Hepatic stellate cell (primary cell): Measurements from ENCODE around the gene ZNF296.

Source experiments
- DNase-seq: peaks from one replicate; pipeline ENCODE4 v3.0.0; 2011; ENCODE audit warnings: low spot score

The ZNF296 gene

GRCh38 chr19:45082170-45082569, 5.9 kb upstream of the ZNF296 start:
- DNase-seq: no peak

GRCh38 chr19:45079911-45080370, 3.7 kb upstream of the ZNF296 start:
- DNase-seq: no peak

GRCh38 chr19:45079063-45079910, 3.0 kb upstream of the ZNF296 start, which contains the start of gene GEMIN7:
TSS of gene GEMIN7 (plus strand) at chr19:45079260. CDS start at chr19:45090115, 10,855 bp downstream.
- DNase-seq: peak; percentile 88

GRCh38 chr19:45078390-45079062, 2.2 kb upstream of the ZNF296 start:
- no peak for DNase-seq

- no peak for DNase-seq
These were observed 813 bp upstream of the ZNF296 start for GRCh38 chr19:45076851-45077730.

GRCh38 chr19:45075301-45076028, 813 bp downstream of the ZNF296 start:
- peak; percentile 76 for DNase-seq

- no peak for DNase-seq
These were observed 1.5 kb downstream of the ZNF296 start for GRCh38 chr19:45074744-45075300.

GRCh38 chr19:45071969-45072790, 4.1 kb downstream of the ZNF296 start:
- DNase-seq: no peak

GRCh38 chr19:45071545-45071938, 4.7 kb downstream of the ZNF296 start:
- DNase-seq: no peak

- no peak for DNase-seq
These were observed 5.3 kb downstream of the ZNF296 start for GRCh38 chr19:45070861-45071544.

- no peak for DNase-seq
These were observed 6.1 kb downstream of the ZNF296 start for GRCh38 chr19:45070214-45070613.

GRCh38 chr19:45069056-45069455, 7.2 kb downstream of the ZNF296 start:
- no peak for DNase-seq

GRCh38 chr19:45068041-45068440, 8.2 kb downstream of the ZNF296 start:
- no peak for DNase-seq

GRCh38 chr19:45066921-45067661, 9.2 kb downstream of the ZNF296 start:
- no peak for DNase-seq

- DNase-seq: no peak
These were observed 12.2 kb downstream of the ZNF296 start for GRCh38 chr19:45063851-45064801.

- DNase-seq: no peak
These were observed 14.3 kb downstream of the ZNF296 start for GRCh38 chr19:45061965-45062364.

- peak; percentile 90 for DNase-seq
These were observed 16.9 kb downstream of the ZNF296 start for GRCh38 chr19:45059258-45059965.
